Myocyte (in vitro differentiated cells): ENCODE data around the gene ZNFX1. TPM values are rescaled to one million over a fixed set of nuclear protein-coding genes. Genes with fewer than 3 reads are reported as not detected.

Source experiments
- DNase-seq: peaks from one replicate; pipeline ENCODE4 v3.0.0-alpha.2; 2012; ENCODE audit warnings: low read depth
- total RNA-seq: library from RNA; depleted of rRNA; stranded (reverse); fragments of >200 nt; gene quantifications from 2 replicates; pipeline ENCODE4 v1.2.3, GENCODE V29; 2014

ZNFX1 gene
- total RNA-seq, 1 donor from 2014 or later, result 32.8 TPM

GRCh38 chr20:49293122-49293521 is 15.3 kb upstream of the ZNFX1 start:
- DNase-seq, result no peak

- no peak for DNase-seq
Observed at GRCh38 chr20:49292010-49292409, 14.2 kb upstream of the ZNFX1 start.

GRCh38 chr20:49291200-49291599 is 13.3 kb upstream of the ZNFX1 start:
- DNase-seq, result no peak

- DNase-seq, result no peak
Observed at GRCh38 chr20:49290608-49291191, 12.8 kb upstream of the ZNFX1 start.

GRCh38 chr20:49288784-49289696 is 11.2 kb upstream of the ZNFX1 start:
- no peak for DNase-seq

GRCh38 chr20:49288250-49288751 is 10.4 kb upstream of the ZNFX1 start:
- no peak for DNase-seq

GRCh38 chr20:49287555-49288249 is 9.8 kb upstream of the ZNFX1 start:
- DNase-seq, result peak; percentile 43

GRCh38 chr20:49286689-49287551 is 9.1 kb upstream of the ZNFX1 start:
- DNase-seq, result peak; percentile 63

- no peak for DNase-seq
Observed at GRCh38 chr20:49285813-49286494, 8.1 kb upstream of the ZNFX1 start.

GRCh38 chr20:49285233-49285668 is 7.4 kb upstream of the ZNFX1 start:
- no peak for DNase-seq

GRCh38 chr20:49284818-49285217 is 7.0 kb upstream of the ZNFX1 start:
- no peak for DNase-seq

- DNase-seq, result no peak
Observed at GRCh38 chr20:49283703-49284625, 6.1 kb upstream of the ZNFX1 start.

- no peak for DNase-seq
Observed at GRCh38 chr20:49283176-49283702, 5.4 kb upstream of the ZNFX1 start.

GRCh38 chr20:49282584-49283171 is 4.8 kb upstream of the ZNFX1 start:
- DNase-seq, result no peak

GRCh38 chr20:49281913-49282467 is 4.1 kb upstream of the ZNFX1 start:
- no peak for DNase-seq

- DNase-seq, result peak; percentile 68
Observed at GRCh38 chr20:49281059-49281912, 3.4 kb upstream of the ZNFX1 start.

- no peak for DNase-seq
Observed at GRCh38 chr20:49280463-49281058, 2.7 kb upstream of the ZNFX1 start.
